ENCODE results near the gene NCK1.
"Not testable (repeated sequence)": the region's sequence is repeated elsewhere in the genome, so short reads cannot be mapped to it uniquely, and the experiment has no call there.

The NCK1 gene

DNA sequence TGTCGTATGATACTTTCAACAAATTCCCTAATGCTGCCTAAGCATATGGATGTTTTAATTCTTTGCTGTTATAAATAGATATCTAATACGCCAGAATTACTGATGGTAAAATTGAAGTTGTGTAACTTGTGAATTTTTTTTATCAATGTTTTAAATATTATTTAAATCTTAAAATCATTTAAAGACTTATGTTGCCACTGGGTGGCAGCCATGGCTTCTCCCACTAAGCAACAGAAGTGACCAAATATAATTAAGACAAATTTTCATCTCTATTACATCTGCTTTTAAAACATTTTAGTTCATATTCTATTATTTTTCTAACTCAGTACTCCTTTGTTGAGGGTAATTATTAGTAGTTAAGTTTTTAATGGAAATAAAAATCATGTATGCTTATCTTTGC lies 87.7 kb downstream of the NCK1 start:
- no peak for DNase-seq

GRCh38 chr3:136950623-136951022 lies 88.6 kb downstream of the NCK1 start:
- DNase-seq: no peak

DNA sequence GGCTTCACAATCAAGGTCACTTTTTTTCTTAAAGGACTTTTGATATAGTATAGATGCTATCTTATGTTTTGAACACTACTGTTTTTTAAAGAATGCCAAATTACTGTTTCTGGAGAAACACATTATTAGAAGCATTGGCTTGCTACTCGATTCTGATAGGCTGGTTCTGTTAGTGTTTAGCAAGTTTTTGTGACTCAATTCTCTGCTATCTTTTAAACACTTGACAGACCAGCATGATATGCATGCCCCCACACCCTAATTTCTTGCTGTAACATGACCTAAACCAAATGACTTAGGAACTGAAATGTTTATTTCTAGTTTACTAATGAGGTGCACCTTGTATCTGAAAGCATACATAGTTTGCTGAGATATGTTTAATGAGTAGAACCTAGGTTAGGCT lies 90.3 kb downstream of the NCK1 start:
- DNase-seq: no peak

DNA sequence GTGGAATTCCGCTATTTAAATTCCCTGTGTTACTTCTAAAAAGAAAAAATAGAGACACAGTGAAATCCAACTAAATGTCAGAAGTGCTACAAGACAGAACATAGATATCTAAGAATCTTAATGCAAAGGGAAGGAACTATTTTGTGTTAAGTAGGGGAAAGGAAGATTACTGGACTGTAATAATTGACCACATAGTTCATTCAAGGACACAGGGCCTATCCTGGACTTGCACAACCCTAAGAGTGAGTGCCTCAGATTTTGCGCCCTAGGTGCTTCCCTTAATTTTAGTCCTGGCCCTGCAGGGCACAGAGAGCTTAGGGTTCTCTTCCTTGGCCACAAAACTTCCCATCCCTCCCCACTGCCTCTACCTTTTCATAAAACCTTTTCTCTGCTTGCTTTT lies 92.2 kb downstream of the NCK1 start:
- DNase-seq: no peak

- DNase-seq: no peak
These were observed 93.2 kb downstream of the NCK1 start for GRCh38 chr3:136954980-136955780.

GRCh38 chr3:136955813-136956212 lies 93.8 kb downstream of the NCK1 start:
- DNase-seq: no peak

GRCh38 chr3:136956971-136957370 lies 95.0 kb downstream of the NCK1 start:
- no peak for DNase-seq

DNA sequence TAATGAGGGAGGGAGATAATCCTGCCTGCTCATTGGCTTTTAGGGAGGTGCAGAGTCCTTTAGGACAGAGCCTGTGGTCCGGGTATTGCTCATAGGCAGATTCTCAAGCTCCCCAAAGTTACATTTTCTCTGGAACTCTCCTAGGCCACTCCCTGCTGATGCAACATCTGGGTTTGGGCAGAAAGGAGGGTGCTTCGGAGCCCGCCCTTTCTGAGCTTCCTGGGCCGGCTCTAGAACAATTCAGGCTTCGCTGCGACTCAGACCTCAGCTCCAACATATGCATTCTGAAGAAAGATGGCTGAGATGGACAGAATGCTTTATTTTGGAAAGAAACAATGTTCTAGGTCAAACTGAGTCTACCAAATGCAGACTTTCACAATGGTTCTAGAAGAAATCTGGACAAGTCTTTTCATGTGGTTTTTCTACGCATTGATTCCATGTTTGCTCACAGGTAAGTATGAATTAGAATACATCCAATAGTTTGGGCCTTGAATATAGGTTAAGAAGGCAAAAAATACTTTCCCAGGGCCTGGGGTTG lies 95.8 kb downstream of the NCK1 start, which contains the start of gene IL20RB:
TSS of gene IL20RB (plus strand) at position 233 of the 538 bp plus-strand sequence. CDS start at position 364, 131 bp downstream.
- no peak for DNase-seq

DNA sequence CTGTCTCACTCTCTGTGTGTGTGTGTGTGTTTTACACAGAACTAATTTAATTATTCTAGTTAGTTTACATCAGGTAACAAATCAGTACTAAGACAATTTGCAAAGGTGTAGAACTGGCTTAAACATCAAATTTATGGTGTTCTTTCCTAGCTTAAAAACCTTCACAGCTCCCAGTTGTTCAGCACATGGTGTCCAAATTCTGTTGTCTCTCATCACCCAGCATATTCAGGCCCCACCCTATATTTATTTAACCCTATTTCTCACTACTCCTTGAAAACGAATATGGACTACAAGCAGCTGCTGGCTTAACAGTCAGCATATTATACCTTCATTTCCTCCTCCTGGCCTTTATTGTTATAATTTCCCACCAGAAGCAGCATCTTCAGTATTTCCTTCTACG lies 96.9 kb downstream of the NCK1 start:
- DNase-seq: no peak

- DNase-seq: no peak
These were observed 97.6 kb downstream of the NCK1 start for GRCh38 chr3:136959599-136959998.

DNA sequence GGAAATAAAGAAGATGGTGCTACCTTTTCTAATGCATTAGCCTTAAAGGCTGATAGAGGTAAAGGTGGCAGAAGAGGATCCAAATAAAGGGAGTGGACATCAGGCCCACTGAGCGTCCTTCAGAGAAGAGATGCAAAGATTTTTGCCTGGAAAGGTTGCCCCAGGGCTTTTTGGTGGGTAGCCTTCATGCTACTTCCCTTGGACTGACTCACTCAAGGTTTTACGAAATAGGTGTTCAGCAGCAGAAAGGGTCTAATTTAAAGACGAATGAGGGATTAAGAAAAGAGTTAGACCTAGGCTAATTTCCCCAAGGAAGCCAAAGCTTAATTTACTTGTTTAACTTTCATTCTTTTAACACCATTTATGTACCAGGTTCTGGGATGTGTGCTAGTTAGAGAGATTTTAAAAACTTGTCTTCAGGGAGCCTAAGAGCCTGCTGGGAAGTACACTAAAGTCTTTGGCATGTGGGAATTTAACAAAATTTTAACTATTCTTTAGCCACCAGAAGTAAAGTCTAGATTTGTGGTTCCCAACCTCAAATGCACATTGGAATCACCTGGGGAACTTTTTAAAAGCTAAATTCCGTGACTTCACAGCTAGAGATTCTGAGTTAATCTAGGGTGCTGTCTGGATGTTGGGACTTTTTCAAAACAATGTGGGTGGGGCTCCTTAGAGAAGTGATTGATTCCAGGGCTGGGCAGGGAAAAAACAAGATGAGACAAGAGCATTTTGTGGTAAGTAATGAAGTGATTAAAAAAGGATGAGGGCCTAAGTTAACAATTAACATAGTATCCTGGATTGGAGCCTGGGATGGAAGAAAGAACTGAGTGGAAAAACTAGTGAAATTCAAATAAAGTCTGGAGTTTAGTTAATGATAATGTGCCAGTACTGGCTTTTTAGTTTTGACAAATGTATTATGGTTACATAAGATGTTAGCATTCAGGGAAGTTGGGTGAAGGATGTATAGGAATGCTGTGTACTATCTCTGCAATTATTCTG lies 99.1 kb downstream of the NCK1 start:
- DNase-seq: no peak

DNA sequence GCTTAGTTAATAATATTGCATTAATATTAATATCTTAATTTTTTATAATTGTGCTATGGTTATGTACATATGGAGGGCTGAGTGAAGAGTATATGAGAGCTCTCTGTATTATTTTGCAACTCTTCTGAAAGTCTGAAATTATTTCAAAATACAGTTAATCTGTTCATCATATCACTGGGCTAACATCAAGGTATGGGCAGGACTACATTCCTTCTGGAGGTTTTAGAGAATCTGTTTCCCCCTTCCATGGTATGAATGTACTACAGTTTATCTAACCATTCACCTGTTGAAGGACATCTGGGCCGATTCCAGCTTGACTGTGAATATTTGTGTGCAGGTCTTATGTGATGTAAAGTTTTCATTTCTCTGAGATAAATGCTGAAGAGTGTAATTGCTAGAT lies 100.9 kb downstream of the NCK1 start:
- DNase-seq: no peak

DNA sequence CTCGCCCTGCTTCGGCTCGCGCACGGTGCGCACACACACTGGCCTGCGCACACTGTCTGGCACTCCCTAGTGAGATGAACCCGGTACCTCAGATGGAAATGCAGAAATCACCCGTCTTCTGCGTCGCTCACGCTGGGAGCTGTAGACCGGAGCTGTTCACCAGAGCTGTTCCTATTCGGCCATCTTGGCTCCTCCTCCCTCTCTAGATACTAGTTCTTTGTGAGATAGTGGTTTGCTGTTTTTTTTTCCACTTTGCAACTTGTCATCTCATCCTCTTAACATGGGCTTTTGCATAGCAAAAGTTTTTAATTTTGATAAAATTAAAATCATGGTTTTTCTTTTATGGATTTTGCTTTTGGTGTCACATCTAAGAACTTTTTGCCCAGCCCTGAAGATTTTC lies 107.5 kb downstream of the NCK1 start:
- DNase-seq: not testable (repeated sequence)

DNA sequence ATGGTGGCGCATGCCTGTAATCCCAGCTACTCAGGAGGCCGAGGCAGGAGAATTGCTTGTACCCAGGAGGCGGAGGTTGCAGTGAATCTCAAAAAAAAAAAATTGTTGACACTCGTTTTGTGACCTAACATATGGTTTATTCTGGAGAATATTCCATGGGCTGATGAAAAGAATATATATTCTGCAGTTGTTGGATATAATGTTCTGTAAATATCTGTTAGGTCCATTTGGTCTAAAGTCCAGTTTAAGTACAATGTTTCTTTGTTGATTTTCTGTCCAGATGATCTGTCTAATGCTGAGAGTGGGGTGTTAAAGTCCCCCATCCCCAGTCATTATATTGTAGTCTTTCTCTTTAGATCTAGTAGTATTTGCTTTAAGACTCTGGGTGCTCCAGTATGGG lies 111.3 kb downstream of the NCK1 start:
- DNase-seq: no peak

DNA sequence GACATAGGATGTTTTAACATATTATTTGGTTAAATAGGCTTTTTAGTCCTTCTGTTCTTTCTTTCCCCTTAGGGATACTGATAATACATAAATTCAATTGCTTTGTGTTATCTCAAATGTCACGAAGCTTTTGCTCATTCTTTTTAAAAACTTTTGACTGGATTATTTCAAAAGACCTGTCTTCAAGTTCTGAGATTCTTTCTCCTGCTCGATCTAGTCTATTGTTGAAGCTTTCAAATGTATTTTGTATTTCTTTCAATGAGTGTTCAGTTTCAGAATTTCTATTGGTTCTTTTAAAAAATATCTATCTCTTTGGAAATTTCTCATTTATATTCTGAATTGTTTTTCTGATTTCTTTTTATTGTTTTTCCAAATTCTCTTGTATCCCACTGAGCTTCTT lies 112.7 kb downstream of the NCK1 start:
- no peak for DNase-seq

- no peak for DNase-seq
These were observed 117.2 kb downstream of the NCK1 start for GRCh38 chr3:136979204-136979603.

DNA sequence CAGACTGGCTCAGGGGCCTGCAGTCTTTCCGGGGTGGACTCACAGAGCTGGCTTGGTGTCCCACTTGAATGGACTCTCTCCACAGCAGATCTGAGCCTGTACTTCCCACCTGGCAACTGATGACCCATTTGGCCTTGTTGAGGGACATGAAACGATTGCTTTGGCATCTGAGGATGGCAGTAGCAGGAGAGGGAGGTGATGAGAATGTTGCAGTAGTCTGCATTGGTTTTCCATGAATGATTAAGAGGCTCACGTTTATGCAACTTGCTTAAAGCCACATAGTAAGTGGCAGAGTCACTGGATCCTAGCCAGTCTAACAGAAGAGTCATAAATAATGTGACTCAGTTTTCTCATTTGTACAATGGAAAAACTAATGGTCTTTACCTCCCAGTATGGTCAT lies 117.7 kb downstream of the NCK1 start:
- no peak for DNase-seq

- DNase-seq: no peak
These were observed 120.0 kb downstream of the NCK1 start for GRCh38 chr3:136982033-136982432.

- no peak for DNase-seq
These were observed 120.6 kb downstream of the NCK1 start for GRCh38 chr3:136982520-136983138.

- DNase-seq: no peak
These were observed 122.8 kb downstream of the NCK1 start for GRCh38 chr3:136984837-136985236.

DNA sequence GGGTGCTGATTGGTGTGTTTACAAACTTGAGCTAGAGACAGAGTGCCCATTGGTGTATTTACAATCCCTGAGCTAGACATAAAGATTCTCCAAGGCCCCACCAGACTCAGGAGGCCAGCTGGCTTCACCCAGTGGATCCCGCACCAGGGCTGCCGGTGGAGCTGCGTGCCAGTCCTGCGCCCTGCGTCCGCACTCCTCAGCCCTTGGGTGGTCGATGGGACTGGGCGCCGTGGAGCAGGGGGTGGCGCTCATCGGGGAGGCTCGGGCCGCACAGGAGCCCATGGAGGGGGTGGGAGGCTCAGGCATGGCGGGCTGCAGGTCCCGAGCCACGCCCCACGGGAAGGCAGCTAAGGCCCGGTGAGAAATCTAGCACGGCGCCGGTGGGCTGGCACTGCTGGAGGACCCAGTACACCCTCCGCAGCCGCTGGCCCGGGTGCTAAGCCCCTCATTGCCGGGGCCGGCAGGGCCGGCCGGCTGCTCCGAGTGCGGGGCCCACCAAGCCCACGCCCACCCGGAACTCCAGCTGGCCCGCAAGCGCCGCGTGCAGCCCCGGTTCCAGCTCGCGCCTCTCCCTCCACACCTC lies 125.5 kb downstream of the NCK1 start:
- DNase-seq: not testable (repeated sequence)

GRCh38 chr3:136988651-136989050 lies 126.6 kb downstream of the NCK1 start:
- DNase-seq: no peak

All from activated CD4-positive, alpha-beta T cell treated with anti-CD3 and anti-CD28 coated beads for 1 hour (primary cell).